DOHH2 (cell line): Measurements from ENCODE around the gene ISLR2.

Source experiments
- H3F3A ChIP-seq: fragments of 200-600 bp; sonication (generic), shearing (Covaris generic); 2 replicates; pipeline ENCODE4 v1.6.0; 2016; ENCODE audit warnings: antibody characterized with exemption, mild to moderate bottlenecking; ENCODE audit not compliant: control insufficient read depth, insufficient read depth
- H3K27ac ChIP-seq: fragments of 200-600 bp; sonication (generic); 2 replicates; pipeline ENCODE4 v1.5.1; 2014; ENCODE audit warnings: low read depth, mild to moderate bottlenecking, low read length, moderate library complexity
- H3K27me3 ChIP-seq: fragments of 200-600 bp; sonication (generic); 2 replicates; pipeline ENCODE4 v1.6.1; 2014; ENCODE audit warnings: mild to moderate bottlenecking, low read length, mixed read lengths; ENCODE audit not compliant: control insufficient read depth
- H3K36me3 ChIP-seq: fragments of 200-600 bp; sonication (generic); 2 replicates; pipeline ENCODE4 v1.6.1; 2014; ENCODE audit warnings: mild to moderate bottlenecking, low read length, moderate library complexity, mixed read lengths; ENCODE audit not compliant: control insufficient read depth
- H3K4me1 ChIP-seq: fragments of 200-600 bp; sonication (generic); 2 replicates; pipeline ENCODE4 v1.6.1; 2014; ENCODE audit warnings: mild to moderate bottlenecking, low read length, mixed read lengths; ENCODE audit not compliant: control insufficient read depth
- H3K4me2 ChIP-seq: fragments of 200-600 bp; sonication (generic); 2 replicates; pipeline ENCODE4 v1.6.0; 2014; ENCODE audit warnings: mild to moderate bottlenecking, low read length, moderate library complexity
- H3K4me3 ChIP-seq: fragments of 200-600 bp; sonication (generic); 2 replicates; pipeline ENCODE4 v1.5.1; 2014; ENCODE audit warnings: mild to moderate bottlenecking, low read length, mixed read lengths
- H3K79me2 ChIP-seq: fragments of 200-600 bp; sonication (generic); 2 replicates; pipeline ENCODE4 v1.6.1; 2014; ENCODE audit warnings: mild to moderate bottlenecking, low read length, mixed read lengths; ENCODE audit not compliant: control insufficient read depth
- H3K9me2 ChIP-seq: fragments of 200-600 bp; sonication (generic); replicated peaks from 2 replicates; pipeline ENCODE4 v1.6.1; 2014; ENCODE audit warnings: mild to moderate bottlenecking, low read length, mixed read lengths; ENCODE audit not compliant: control insufficient read depth
- H3K9me3 ChIP-seq: fragments of 200-600 bp; sonication (generic); 2 replicates; pipeline ENCODE4 v1.6.1; 2014; ENCODE audit warnings: antibody characterized with exemption, low read length, mixed read lengths; ENCODE audit not compliant: control insufficient read depth, insufficient read depth
- H4K20me1 ChIP-seq: fragments of 200-600 bp; sonication (generic); 2 replicates; pipeline ENCODE4 v1.6.0; 2014; ENCODE audit warnings: low read depth, mild to moderate bottlenecking, antibody characterized with exemption, low read length, moderate library complexity; ENCODE audit not compliant: control insufficient read depth, insufficient read depth
- EZH2phosphoT487 ChIP-seq: fragments of 200-600 bp; sonication (generic); IDR thresholded peaks from 2 replicates; pipeline ENCODE4 v1.6.1; 2017; ENCODE audit warnings: borderline replicate concordance, mild to moderate bottlenecking, antibody characterized with exemption, low read length, moderate library complexity, mixed read lengths
- TF ChIP-seq, protein P1 (sequence below): fragments of 200-600 bp; sonication (generic); IDR thresholded peaks from one replicate; pipeline ENCODE4 v1.5.1; 2014; ENCODE audit warnings: antibody characterized with exemption, mild to moderate bottlenecking, low read depth, low read length; ENCODE audit not compliant: poor library complexity, severe bottlenecking

ISLR2 gene

DNA sequence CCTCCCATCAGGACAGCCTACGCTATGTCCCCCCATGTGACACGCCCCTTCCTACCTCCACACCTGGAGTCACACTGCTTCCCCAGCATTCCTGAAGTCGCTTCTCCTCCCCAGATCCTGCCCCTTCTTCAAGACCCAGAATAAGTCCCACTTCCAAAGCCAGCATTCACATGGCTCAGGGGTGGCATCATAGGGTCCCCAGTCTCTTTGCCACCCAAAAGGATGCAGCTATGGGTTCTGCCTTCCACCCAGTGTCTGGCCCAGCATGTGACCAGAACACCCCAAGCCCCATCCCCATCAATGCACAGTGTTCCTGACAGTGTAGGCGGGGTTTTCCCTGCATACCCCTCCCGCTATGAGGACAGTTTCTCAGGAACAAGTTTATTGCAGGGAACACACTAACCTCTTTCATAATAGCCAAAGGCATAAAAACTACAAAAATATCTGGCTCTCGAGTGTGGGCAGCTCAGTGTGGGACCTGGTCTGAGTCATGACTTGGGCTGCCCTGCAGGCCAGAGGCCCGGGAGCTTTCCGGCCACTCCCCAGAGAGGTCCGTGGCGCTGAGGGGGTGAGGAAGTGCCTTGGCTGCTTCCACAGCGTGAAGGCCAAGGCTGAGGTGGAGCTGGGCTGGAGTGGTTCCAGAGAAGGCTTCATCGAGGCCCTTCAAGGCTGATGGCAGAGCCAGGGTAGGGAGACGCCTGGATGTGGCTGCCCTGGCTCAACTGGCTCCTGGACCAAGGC lies 48.9 kb downstream of the ISLR2 start:
- Histone ChIP-seq H3K4me2 (no peak overlapping the region), H4K20me1 (no peaks in the 10 kb centered on the region; the same call in 1 of the 2 replicates), H3K9me2 (no peaks in the 10 kb centered on the region), H3K27ac (no peak overlapping the region), H3K27me3 (no peaks in the 10 kb centered on the region), H3K9me3 (no peaks in the 10 kb centered on the region), H3K4me3 (no peak overlapping the region), H3K36me3 (no peaks in the 10 kb centered on the region), H3K79me2 (no peaks in the 10 kb centered on the region), H3F3A (no peaks in the 10 kb centered on the region), H3K4me1 (no peaks in the 10 kb centered on the region)
- TF ChIP-seq, protein P1, sequence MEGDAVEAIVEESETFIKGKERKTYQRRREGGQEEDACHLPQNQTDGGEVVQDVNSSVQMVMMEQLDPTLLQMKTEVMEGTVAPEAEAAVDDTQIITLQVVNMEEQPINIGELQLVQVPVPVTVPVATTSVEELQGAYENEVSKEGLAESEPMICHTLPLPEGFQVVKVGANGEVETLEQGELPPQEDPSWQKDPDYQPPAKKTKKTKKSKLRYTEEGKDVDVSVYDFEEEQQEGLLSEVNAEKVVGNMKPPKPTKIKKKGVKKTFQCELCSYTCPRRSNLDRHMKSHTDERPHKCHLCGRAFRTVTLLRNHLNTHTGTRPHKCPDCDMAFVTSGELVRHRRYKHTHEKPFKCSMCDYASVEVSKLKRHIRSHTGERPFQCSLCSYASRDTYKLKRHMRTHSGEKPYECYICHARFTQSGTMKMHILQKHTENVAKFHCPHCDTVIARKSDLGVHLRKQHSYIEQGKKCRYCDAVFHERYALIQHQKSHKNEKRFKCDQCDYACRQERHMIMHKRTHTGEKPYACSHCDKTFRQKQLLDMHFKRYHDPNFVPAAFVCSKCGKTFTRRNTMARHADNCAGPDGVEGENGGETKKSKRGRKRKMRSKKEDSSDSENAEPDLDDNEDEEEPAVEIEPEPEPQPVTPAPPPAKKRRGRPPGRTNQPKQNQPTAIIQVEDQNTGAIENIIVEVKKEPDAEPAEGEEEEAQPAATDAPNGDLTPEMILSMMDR, result no peak
- no peak for TF ChIP-seq EZH2phosphoT487

DNA sequence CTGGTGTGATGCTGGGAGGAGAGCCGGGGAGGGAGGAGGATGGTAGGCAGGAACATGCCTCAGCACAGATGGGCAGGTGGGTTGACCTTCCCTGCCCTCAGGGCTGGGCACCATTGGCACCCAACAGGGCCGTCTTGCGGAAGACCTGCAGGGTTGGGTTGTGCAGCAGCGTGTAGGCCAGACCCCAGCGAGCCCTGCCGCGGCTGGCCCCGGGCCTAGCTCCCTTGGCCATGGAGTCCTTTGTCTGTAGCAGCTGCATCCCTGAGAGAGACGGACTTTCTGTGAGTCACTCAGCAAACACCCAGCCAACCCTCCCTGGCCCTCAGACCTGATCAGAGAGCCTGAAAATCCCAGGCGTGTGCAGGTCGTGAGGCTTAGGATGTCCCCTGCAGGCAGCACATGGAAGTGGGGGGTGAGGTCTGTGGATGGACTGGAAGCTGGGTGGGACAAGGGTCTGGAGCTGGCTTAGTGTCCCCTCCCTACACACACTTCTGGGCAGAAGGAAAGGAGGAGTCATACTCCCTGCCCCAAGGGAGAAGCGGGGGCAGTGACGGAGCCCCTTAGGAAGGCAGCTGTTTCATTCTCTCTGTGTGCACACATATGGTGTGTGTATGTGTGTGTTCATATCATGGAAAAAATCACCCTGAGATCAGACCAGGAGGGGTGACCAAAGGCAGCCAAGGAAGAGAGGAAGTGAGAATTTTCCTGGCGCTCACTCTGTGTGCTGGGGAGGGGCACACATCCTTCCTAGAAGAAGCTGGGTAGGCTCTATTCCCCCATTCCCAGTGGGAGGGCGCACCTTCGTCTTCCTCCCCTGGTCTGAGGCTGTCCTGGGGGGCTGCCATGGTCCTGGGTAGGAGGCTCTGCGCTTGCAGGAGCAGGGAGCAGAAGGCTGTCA lies 49.8 kb downstream of the ISLR2 start:
- H3K79me2 ChIP-seq, result no peaks in the 10 kb centered on the region
- no peaks in the 10 kb centered on the region; the same call in 1 of the 2 replicates for H4K20me1 ChIP-seq
- H3K27me3 ChIP-seq, result no peaks in the 10 kb centered on the region
- no peak overlapping the region for H3K4me3 ChIP-seq
- no peak overlapping the region for H3K4me2 ChIP-seq
- no peaks in the 10 kb centered on the region for H3K9me3 ChIP-seq
- H3K36me3 ChIP-seq, result no peaks in the 10 kb centered on the region
- H3K27ac ChIP-seq, result no peak overlapping the region
- H3K4me1 ChIP-seq, result no peaks in the 10 kb centered on the region
- no peak for TF ChIP-seq EZH2phosphoT487
- TF ChIP-seq, protein P1, result no peak
- H3K9me2 ChIP-seq, result no peaks in the 10 kb centered on the region
- no peaks in the 10 kb centered on the region for H3F3A ChIP-seq

DNA sequence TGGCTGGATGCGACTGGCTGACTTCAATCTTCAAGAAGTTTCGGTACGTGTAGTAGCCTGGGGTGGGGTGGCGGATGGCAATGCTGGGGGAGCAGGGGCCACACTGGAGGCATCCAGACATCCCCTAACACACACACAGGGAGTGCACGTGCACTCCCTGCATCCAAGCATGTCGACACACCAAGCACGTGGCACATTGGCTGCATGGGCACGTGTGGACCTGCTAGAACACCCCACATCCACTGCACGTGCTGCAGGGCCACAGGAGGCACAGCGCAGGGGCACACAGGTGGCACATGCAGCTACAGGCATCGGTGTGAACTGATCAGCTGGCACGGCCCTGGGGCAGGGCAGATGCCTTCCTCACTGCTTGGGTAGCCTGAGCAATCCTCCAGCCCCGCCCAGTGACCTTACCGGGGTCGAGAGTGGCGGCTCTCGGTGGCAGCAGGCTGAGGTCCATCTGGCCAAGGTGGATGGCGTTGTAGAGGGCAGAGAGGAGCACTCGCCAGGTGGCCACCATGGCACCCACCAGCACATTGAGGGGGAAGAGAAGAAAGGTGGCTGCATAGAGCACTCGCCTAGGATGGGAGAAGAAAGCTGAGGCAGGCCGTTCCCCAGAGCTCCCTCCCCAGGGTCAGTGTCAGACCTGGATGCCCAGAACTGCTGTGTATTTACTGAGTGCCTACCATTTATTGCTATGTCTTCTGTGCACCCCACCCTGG lies 50.7 kb downstream of the ISLR2 start:
- no peaks in the 10 kb centered on the region for H3K9me2 ChIP-seq
- H3K4me1 ChIP-seq, result no peaks in the 10 kb centered on the region
- H3K27ac ChIP-seq, result no peak overlapping the region
- no peaks in the 10 kb centered on the region for H3F3A ChIP-seq
- no peaks in the 10 kb centered on the region for H3K36me3 ChIP-seq
- H3K27me3 ChIP-seq, result no peaks in the 10 kb centered on the region
- TF ChIP-seq, protein P1, result no peak
- TF ChIP-seq EZH2phosphoT487, result no peak
- H3K9me3 ChIP-seq, result no peaks in the 10 kb centered on the region
- H3K4me2 ChIP-seq, result no peak overlapping the region
- H3K4me3 ChIP-seq, result no peak overlapping the region
- H3K79me2 ChIP-seq, result no peaks in the 10 kb centered on the region
- H4K20me1 ChIP-seq, result no peaks in the 10 kb centered on the region; the same call in 1 of the 2 replicates
